Measurements from ENCODE around the gene TASP1. TPM values are rescaled to one million over a fixed set of nuclear protein-coding genes. Genes with fewer than 3 reads are reported as not detected.

TASP1 gene
- total RNA-seq, 1 experiment from 2014 or later = 13.9 TPM

Other genes with a start within 250 kb of the TASP1 start
- gene ESF1, start 146.0 kb upstream of the TASP1 start, total RNA-seq (2014; rRNA removed) = 13.7 and 18.7 TPM in 2 replicates
- gene NDUFAF5, start 146.1 kb upstream of the TASP1 start, total RNA-seq (2014; rRNA removed) = 23.3 and 29.0 TPM in 2 replicates